Transverse colon (tissue), 4 donors: Measurements from ENCODE around the gene LCTL.

Source experiments
- POLR2AphosphoS5 ChIP-seq, 3 donors: sonication (generic); formaldehyde crosslinking; IDR thresholded peaks; one replicate each; pipeline ENCODE4 v1.6.1; 2016; ENCODE audit warnings: antibody characterized with exemption in 3 of 3
- TF ChIP-seq, protein P1 (sequence below), 5 experiments: fragments of 200-600 bp in 3 of 5; fragments of 450-650 bp in 2 of 5; sonication (generic) in 3 of 5; IDR thresholded peaks; 1 replicate in 2 of 5; 2 replicates in 3 of 5; pipeline ENCODE4 v1.5.1; 2016 to 2017; ENCODE audit warnings: antibody characterized with exemption in 5 of 5, inconsistent platforms in 3 of 5, mild to moderate bottlenecking in 2 of 5, moderate library complexity in 1 of 5

DNA sequence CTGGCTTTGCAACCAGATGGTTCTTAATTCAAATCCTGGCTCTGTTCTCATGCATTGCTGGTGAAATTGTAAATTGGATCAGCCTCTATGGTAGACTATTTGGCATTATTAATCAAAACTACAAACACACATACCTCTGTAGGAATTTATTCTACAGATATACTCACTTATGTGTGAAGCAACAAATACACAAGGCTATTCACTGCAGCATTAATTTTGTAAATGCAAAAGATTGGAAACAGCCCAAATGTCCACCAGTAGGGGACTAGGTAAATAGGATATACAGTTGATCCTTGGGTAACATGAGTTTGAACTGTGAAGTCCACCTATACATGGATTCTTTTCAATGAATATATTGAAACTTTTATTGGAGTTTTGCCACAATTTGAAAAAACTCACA is 29.5 kb upstream of the LCTL start:
- TF ChIP-seq, protein P1, sequence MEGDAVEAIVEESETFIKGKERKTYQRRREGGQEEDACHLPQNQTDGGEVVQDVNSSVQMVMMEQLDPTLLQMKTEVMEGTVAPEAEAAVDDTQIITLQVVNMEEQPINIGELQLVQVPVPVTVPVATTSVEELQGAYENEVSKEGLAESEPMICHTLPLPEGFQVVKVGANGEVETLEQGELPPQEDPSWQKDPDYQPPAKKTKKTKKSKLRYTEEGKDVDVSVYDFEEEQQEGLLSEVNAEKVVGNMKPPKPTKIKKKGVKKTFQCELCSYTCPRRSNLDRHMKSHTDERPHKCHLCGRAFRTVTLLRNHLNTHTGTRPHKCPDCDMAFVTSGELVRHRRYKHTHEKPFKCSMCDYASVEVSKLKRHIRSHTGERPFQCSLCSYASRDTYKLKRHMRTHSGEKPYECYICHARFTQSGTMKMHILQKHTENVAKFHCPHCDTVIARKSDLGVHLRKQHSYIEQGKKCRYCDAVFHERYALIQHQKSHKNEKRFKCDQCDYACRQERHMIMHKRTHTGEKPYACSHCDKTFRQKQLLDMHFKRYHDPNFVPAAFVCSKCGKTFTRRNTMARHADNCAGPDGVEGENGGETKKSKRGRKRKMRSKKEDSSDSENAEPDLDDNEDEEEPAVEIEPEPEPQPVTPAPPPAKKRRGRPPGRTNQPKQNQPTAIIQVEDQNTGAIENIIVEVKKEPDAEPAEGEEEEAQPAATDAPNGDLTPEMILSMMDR (IDR thresholded peaks at IDR 0.05) = no peak
- no peak for TF ChIP-seq POLR2AphosphoS5 (IDR thresholded peaks at IDR 0.05)
